Suprapubic skin (tissue), 4 donors: ENCODE measurements around the gene BDKRB1. TPM values are rescaled to one million over a fixed set of nuclear protein-coding genes. Genes with fewer than 3 reads are reported as not detected.

Experiments
- DNase-seq, 2 donors: peaks; one replicate each; pipeline ENCODE4 v3.0.0-alpha.2; 2019; ENCODE audit warnings: low spot score in 2 of 2
- H3K27ac ChIP-seq: fragments of 200-600 bp; sonication (generic); one replicate; pipeline ENCODE4 v1.5.1; 2019
- H3K27me3 ChIP-seq: fragments of 200-600 bp; sonication (generic); one replicate; pipeline ENCODE4 v1.5.1; 2019
- H3K36me3 ChIP-seq: fragments of 200-600 bp; sonication (generic); one replicate; pipeline ENCODE4 v1.5.1; 2019
- H3K4me1 ChIP-seq: fragments of 200-600 bp; sonication (generic); one replicate; pipeline ENCODE4 v1.5.1; 2019
- H3K4me3 ChIP-seq: fragments of 200-600 bp; sonication (generic); one replicate; pipeline ENCODE4 v1.5.1; 2019; ENCODE audit warnings: mild to moderate bottlenecking
- H3K9me3 ChIP-seq: fragments of 200-600 bp; sonication (generic); one replicate; pipeline ENCODE4 v1.5.1; 2019
- EP300 ChIP-seq: sonication (generic); formaldehyde crosslinking; IDR thresholded peaks from one replicate; pipeline ENCODE4 v1.6.1; 2017; ENCODE audit warnings: antibody characterized with exemption
- POLR2A ChIP-seq, 2 donors: fragments of 450-650 bp; IDR thresholded peaks; one replicate each; pipeline ENCODE4 v1.6.1; 2017; ENCODE audit warnings: antibody characterized with exemption in 2 of 2, mild to moderate bottlenecking in 2 of 2, moderate library complexity in 2 of 2
- POLR2AphosphoS5 ChIP-seq, 3 donors: sonication (generic); formaldehyde crosslinking; IDR thresholded peaks; one replicate each; pipeline ENCODE4 v1.6.1; 2017; ENCODE audit warnings: antibody characterized with exemption in 3 of 3
- WGBS: methylation state at CpG from one replicate; pipeline ENCODE4 v1.1.5; 2018; 5-methylcytosine and 5-hydroxymethylcytosine counted together
- total RNA-seq, 4 donors: library from RNA; depleted of rRNA; stranded (reverse); fragments of >200 nt; gene quantifications; one replicate each; pipeline ENCODE4 v1.1.0, GENCODE V29; 2016
- TF ChIP-seq, protein P1 (sequence below), 2 donors: fragments of 200-600 bp in 1 of 2; fragments of 450-650 bp in 1 of 2; sonication (generic) in 1 of 2; IDR thresholded peaks; one replicate each; pipeline ENCODE4 v1.5.1; 2016 to 2019; ENCODE audit warnings: antibody characterized with exemption in 2 of 2, mild to moderate bottlenecking in 1 of 2, moderate library complexity in 1 of 2

The BDKRB1 gene
- total RNA-seq, 4 donors from 2014 or later: 2.6 to 6.5 (median 4.1) TPM

- Histone ChIP-seq H3K4me3 (no peak overlapping the region), H3K36me3 (peaks cover 73% of the 10 kb centered on the region), H3K27me3 (no peaks in the 10 kb centered on the region), H3K9me3 (no peaks in the 10 kb centered on the region), H3K4me1 (no peaks in the 10 kb centered on the region), H3K27ac (no peak overlapping the region)
- TF ChIP-seq EP300: no peak
- DNase-seq: no peak
- 90% methylated on average over 1 of the region's 1 CpG for WGBS
Observed at GRCh38 chr14:96287856-96288255, 31.8 kb downstream of the BDKRB1 start.

DNA sequence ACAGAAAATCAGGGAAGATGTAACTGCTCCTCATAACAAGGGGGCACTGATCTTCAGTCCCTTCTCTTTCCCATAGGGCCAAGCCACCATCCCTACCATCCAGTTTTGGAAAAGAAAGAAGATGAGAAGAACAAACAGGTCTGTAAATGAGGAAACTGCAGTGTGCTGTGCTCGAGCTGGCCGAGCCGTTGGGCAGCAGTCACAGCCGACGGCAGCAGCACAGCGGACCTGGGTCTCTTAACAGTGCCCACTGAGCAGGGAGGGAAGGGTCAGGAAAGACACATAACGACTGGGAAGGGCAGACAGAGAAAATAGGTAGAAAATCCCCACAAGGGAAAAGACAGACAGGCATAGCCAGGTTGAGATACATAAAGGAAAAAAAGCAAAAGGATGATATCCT lies 38.2 kb downstream of the BDKRB1 start:
- WGBS: 82% methylated on average over 7 of the region's 7 CpGs
- Histone ChIP-seq H3K4me1 (no peaks in the 10 kb centered on the region), H3K4me3 (no peak overlapping the region), H3K27ac (no peak overlapping the region), H3K9me3 (no peaks in the 10 kb centered on the region), H3K36me3 (peaks cover 51% of the 10 kb centered on the region), H3K27me3 (no peaks in the 10 kb centered on the region)
- TF ChIP-seq POLR2AphosphoS5 (IDR thresholded peaks at IDR 0.05) (no peak), EP300 (no peak)
- TF ChIP-seq, protein P1, sequence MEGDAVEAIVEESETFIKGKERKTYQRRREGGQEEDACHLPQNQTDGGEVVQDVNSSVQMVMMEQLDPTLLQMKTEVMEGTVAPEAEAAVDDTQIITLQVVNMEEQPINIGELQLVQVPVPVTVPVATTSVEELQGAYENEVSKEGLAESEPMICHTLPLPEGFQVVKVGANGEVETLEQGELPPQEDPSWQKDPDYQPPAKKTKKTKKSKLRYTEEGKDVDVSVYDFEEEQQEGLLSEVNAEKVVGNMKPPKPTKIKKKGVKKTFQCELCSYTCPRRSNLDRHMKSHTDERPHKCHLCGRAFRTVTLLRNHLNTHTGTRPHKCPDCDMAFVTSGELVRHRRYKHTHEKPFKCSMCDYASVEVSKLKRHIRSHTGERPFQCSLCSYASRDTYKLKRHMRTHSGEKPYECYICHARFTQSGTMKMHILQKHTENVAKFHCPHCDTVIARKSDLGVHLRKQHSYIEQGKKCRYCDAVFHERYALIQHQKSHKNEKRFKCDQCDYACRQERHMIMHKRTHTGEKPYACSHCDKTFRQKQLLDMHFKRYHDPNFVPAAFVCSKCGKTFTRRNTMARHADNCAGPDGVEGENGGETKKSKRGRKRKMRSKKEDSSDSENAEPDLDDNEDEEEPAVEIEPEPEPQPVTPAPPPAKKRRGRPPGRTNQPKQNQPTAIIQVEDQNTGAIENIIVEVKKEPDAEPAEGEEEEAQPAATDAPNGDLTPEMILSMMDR (IDR thresholded peaks at IDR 0.05): no peak
- no peak for DNase-seq

GRCh38 chr14:96297000-96297399 lies 41.0 kb downstream of the BDKRB1 start:
- TF ChIP-seq, protein P1 (IDR thresholded peaks at IDR 0.05): peak in 1 of 2 donors; percentile 23
- TF ChIP-seq POLR2AphosphoS5 (IDR thresholded peaks at IDR 0.05) (no peak), POLR2A (IDR thresholded peaks at IDR 0.05) (no peak), EP300 (no peak)
- Histone ChIP-seq H3K36me3 (peaks cover 39% of the 10 kb centered on the region), H3K9me3 (no peaks in the 10 kb centered on the region), H3K4me1 (no peaks in the 10 kb centered on the region), H3K27me3 (no peaks in the 10 kb centered on the region), H3K27ac (no peak overlapping the region), H3K4me3 (no peak overlapping the region)
- DNase-seq: no peak
- WGBS: 97% methylated on average over 2 of the region's 2 CpGs

DNA sequence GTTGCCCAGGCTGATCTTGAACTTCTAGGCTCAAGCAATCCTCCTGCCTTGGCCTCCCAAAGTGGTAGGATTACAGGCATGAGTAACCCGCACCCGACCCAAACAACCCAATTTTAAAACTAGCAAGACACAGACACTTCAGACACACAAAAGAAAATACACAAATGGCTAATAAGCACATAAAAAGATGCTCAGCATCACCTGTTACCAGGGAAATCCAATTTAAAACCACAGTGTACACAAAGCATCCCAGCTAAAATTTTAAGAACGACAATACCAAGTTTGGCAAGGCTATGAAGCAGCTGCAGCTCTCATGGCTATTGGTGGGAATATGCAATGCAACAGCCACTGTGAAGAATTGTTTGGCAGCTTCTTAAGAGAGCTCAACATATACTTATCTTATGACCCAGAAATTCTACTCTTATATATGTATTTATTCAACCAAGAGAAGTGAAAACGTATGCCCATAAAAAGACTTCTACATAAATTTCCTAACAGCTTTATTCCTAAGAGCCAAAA lies 42.0 kb downstream of the BDKRB1 start:
- H3K4me3 ChIP-seq: no peak overlapping the region
- H3K9me3 ChIP-seq: no peaks in the 10 kb centered on the region
- no peak for DNase-seq
- no peak overlapping the region for H3K27ac ChIP-seq
- H3K4me1 ChIP-seq: no peaks in the 10 kb centered on the region
- peaks cover 43% of the 10 kb centered on the region for H3K36me3 ChIP-seq
- TF ChIP-seq POLR2A (IDR thresholded peaks at IDR 0.05) (no peak), POLR2AphosphoS5 (IDR thresholded peaks at IDR 0.05) (no peak), EP300 (no peak)
- TF ChIP-seq, protein P1 (IDR thresholded peaks at IDR 0.05): no peak
- H3K27me3 ChIP-seq: no peaks in the 10 kb centered on the region
- 96% methylated on average over 4 of the region's 4 CpGs for WGBS

DNA sequence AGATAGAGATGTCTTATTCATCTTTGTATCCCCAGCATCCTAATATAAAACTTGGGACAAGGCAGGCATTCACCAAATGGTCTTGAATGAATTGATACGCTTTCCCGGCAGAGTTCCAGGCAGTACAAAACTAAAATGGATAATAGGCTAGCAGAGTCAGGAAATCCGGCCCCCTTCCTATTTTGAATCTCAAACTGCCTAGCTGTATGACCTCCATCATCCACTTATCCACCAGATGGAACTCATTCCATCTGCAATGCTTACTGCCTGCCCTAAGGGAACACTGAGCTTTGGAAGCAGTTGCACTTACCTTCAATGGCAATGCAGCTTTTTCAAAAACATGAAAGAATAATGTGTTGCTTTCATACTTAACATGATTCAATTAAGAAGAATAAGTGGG lies 43.4 kb downstream of the BDKRB1 start:
- Histone ChIP-seq H3K4me3 (no peak overlapping the region), H3K9me3 (no peaks in the 10 kb centered on the region), H3K36me3 (peaks cover 43% of the 10 kb centered on the region), H3K27ac (no peak overlapping the region), H3K27me3 (no peaks in the 10 kb centered on the region), H3K4me1 (no peaks in the 10 kb centered on the region)
- WGBS: 55% methylated on average over 3 of the region's 3 CpGs
- no peak for DNase-seq
- TF ChIP-seq, protein P1 (IDR thresholded peaks at IDR 0.05): no peak
- TF ChIP-seq EP300 (no peak), POLR2AphosphoS5 (IDR thresholded peaks at IDR 0.05) (no peak), POLR2A (IDR thresholded peaks at IDR 0.05) (no peak)

DNA sequence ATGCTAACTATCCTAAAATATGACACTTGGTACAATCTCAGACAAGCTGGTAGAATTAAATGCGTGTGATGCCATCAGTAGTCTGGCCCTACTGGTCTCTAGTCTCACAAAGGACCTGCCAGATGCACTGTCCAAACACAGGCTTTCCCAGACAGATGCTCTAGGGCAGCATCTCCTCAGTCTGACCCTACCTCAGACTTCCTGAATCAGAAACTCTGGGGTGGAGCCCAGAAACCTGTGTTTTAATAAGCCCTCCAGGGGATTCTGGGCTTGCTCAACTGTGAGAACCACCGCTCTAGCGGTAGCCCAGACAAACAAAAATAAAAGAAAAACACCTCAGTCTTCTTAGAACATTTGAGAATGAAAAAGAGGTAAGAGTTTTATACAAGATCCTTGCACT lies 48.0 kb downstream of the BDKRB1 start:
- no peak overlapping the region for H3K27ac ChIP-seq
- H3K27me3 ChIP-seq: no peaks in the 10 kb centered on the region
- DNase-seq: no peak
- no peaks in the 10 kb centered on the region for H3K9me3 ChIP-seq
- H3K36me3 ChIP-seq: peaks cover 75% of the 10 kb centered on the region
- 82% methylated on average over 3 of the region's 3 CpGs for WGBS
- no peaks in the 10 kb centered on the region for H3K4me1 ChIP-seq
- TF ChIP-seq POLR2A (IDR thresholded peaks at IDR 0.05): no peak
- no peak for TF ChIP-seq POLR2AphosphoS5 (IDR thresholded peaks at IDR 0.05)
- no peak for TF ChIP-seq EP300
- TF ChIP-seq, protein P1 (IDR thresholded peaks at IDR 0.05): no peak
- no peak overlapping the region for H3K4me3 ChIP-seq
